ENCODE measurements around the gene STAMBPL1.

The STAMBPL1 gene

GRCh38 chr10:88892222-88892967, 12.3 kb downstream of the STAMBPL1 start:
- no peak for DNase-seq (ENCODE audit: low spot score)

- DNase-seq (ENCODE audit: low spot score) = no peak
Observed at GRCh38 chr10:88893611-88894010, 13.6 kb downstream of the STAMBPL1 start.

DNA sequence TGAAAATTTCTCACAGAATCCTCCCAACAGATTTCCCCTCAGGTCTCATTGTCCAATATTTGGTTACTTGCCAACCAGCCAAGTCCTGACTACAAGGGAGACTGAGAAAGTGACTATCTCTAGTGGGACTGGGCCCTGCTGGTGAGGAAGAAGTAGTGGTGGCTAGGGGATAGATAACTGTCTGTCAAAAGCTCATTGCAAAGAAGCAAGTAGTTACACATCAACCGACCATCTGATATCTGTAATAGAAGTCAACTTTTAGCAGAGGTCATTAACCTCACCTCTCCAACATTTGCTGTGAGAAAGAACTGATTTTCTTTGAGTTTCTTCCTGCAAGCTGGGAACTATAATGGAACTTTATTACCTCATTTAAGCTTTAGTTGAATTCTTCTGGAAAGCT, 15.2 kb downstream of the STAMBPL1 start:
- DNase-seq (ENCODE audit: low spot score) = no peak

DNA sequence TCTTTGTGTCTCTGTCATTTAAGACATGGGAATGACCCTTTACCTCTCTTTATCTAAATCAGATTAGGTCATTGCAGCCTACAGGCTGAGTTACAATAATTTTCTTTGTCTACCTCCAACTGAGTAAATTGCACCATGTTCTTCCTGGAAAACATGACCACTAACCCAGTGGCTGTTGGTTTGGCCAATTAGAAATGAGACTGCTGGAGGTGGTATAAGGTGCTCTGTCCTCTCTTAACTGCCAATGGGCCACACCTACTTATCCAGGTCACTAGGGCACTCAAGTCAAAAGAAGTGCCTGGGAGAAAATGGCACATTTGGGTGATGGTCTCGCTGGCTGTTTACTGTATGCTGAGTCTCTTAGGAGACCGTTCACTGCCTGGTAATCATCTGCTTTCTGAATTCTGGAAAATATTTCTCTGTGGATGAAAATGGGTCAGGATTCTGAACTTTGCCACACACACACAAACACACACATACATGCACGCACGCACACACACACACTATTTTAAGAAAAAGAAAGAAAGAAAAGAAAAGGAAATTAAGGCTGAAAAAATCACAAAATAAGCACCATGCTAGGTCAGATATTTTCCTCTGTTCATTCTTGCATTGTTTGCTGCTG, 16.4 kb downstream of the STAMBPL1 start:
- no peak for DNase-seq (ENCODE audit: low spot score)

- no peak for DNase-seq (ENCODE audit: low spot score)
Observed at GRCh38 chr10:88896994-88897853, 17.2 kb downstream of the STAMBPL1 start.

- no peak for DNase-seq (ENCODE audit: low spot score)
Observed at GRCh38 chr10:88898727-88899126, 18.7 kb downstream of the STAMBPL1 start.

GRCh38 chr10:88899886-88900285, 19.8 kb downstream of the STAMBPL1 start:
- no peak for DNase-seq (ENCODE audit: low spot score)

- DNase-seq (ENCODE audit: low spot score) = no peak
Observed at GRCh38 chr10:88901206-88901983, 21.4 kb downstream of the STAMBPL1 start.

GRCh38 chr10:88901984-88902789, 22.1 kb downstream of the STAMBPL1 start:
- no peak for DNase-seq (ENCODE audit: low spot score)

DNA sequence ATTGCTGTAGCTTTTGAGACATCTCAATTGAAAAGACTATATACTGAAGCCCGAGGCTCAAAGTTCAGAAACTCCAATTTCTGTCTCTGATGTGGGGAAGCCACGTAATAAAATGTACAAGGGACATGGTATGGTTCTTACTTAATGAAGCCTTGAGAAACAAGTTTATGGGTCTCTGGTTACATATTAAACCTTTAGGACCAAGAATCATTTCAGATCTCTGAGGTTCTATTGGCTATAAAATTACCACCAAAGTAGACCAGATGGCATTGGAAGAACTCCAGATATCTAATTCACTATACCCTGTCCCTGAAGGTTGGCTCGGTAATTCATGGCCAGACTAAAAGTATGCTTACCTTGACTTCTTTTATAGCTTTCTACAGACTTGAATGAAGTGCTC, 23.7 kb downstream of the STAMBPL1 start:
- no peak for DNase-seq (ENCODE audit: low spot score)

- no peak for DNase-seq (ENCODE audit: low spot score)
Observed at GRCh38 chr10:88906921-88907320, 26.9 kb downstream of the STAMBPL1 start.

GRCh38 chr10:88908194-88908593, 28.1 kb downstream of the STAMBPL1 start:
- no peak for DNase-seq (ENCODE audit: low spot score)

GRCh38 chr10:88911116-88911515, 31.1 kb downstream of the STAMBPL1 start:
- DNase-seq (ENCODE audit: low spot score) = no peak

- no peak for DNase-seq (ENCODE audit: low spot score)
Observed at GRCh38 chr10:88911851-88912250, 31.8 kb downstream of the STAMBPL1 start.

GRCh38 chr10:88913127-88913526, 33.1 kb downstream of the STAMBPL1 start:
- no peak for DNase-seq (ENCODE audit: low spot score)

GRCh38 chr10:88913788-88914187, 33.7 kb downstream of the STAMBPL1 start:
- no peak for DNase-seq (ENCODE audit: low spot score)

- no peak for DNase-seq (ENCODE audit: low spot score)
Observed at GRCh38 chr10:88915781-88916180, 35.7 kb downstream of the STAMBPL1 start.

DNA sequence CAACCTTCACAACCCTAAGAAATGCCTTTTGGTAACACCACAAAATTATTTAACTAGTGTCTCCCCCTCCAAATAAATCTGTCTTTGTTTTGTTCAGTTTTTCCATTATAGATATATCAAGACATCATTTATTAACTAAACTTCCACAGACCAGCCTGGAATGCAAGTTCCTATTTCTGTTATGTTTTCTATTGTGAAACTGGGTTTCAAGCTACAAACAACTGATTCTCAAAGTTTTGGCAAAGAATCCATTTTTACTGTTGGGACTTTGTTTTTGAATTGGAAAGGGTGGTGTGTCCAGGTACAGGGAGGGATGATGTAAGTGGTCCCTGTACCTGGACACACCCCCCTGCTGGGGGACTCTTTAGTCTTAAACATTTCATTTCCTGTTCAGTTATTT, 36.2 kb downstream of the STAMBPL1 start:
- DNase-seq (ENCODE audit: low spot score) = no peak

DNA sequence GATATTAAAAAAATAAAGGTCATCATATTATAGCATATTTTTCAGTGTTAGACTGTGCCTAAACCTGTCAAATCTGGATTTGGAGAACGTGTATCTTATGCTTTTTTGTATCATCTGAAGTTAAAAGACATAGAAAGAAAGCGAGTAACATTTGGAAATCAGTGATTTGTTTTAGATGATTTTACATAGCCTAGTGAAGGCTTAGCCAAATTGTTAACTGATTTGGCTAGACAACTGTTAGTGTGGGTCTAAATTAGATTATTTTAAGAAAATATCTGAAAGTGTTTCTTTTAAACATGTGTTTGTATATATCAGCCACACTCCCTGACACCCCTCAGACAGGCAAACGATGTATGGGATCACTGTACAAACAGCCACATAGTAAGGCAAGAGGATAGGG, 36.9 kb downstream of the STAMBPL1 start:
- DNase-seq (ENCODE audit: low spot score) = no peak

- DNase-seq (ENCODE audit: low spot score) = no peak
Observed at GRCh38 chr10:88918191-88918905, 38.3 kb downstream of the STAMBPL1 start.

GRCh38 chr10:88919041-88919440, 39.0 kb downstream of the STAMBPL1 start:
- DNase-seq (ENCODE audit: low spot score) = no peak
